Measurements from ENCODE around the gene CD8B. TPM values are rescaled to one million over a fixed set of nuclear protein-coding genes. Genes with fewer than 3 reads are reported as not detected.

Gene CD8B
- total RNA-seq, 2 experiments from 2014 or later: 0.75 to 1.1 TPM

- no peak overlapping the region for H3K4me3 Mint-ChIP-seq
- no peaks in the 10 kb centered on the region for H3K36me3 Mint-ChIP-seq (ENCODE audit: low read depth)
- Histone ChIP-seq H3K4me1 (ENCODE audit: insufficient read depth, low read length) (peaks cover 10% of the 10 kb centered on the region), H3K36me3 (ENCODE audit: insufficient read depth, low read length) (no peaks in the 10 kb centered on the region), H3K4me3 (ENCODE audit: low read length) (no peak overlapping the region), H3K27me3 (ENCODE audit: control insufficient read depth in 1 of 2, insufficient read depth in 2 of 2, low read length in 2 of 2) (peaks cover 4 to 10% of the 10 kb centered on the region in 2 experiments), H3K9me3 (ENCODE audit: control insufficient read depth in 1 of 2, insufficient read depth in 1 of 2, low read length in 2 of 2) (peaks cover 0 to 11% of the 10 kb centered on the region in 2 experiments), H3K27ac (ENCODE audit: low read depth in 1 of 2, low read length in 2 of 2) (no peak overlapping the region)
- ATAC-seq (ENCODE audit: poor library complexity): no peak
- peaks cover 8% of the 10 kb centered on the region for H3K27me3 Mint-ChIP-seq
- H3K9me3 Mint-ChIP-seq: peaks cover 2% of the 10 kb centered on the region
- CTCF ChIA-PET: no interaction called here
- intact Hi-C loops (cut with DNase I, micrococcal nuclease): no loop called here
- no peak overlapping the region for H3K27ac Mint-ChIP-seq
- TF ChIP-seq, protein P1, sequence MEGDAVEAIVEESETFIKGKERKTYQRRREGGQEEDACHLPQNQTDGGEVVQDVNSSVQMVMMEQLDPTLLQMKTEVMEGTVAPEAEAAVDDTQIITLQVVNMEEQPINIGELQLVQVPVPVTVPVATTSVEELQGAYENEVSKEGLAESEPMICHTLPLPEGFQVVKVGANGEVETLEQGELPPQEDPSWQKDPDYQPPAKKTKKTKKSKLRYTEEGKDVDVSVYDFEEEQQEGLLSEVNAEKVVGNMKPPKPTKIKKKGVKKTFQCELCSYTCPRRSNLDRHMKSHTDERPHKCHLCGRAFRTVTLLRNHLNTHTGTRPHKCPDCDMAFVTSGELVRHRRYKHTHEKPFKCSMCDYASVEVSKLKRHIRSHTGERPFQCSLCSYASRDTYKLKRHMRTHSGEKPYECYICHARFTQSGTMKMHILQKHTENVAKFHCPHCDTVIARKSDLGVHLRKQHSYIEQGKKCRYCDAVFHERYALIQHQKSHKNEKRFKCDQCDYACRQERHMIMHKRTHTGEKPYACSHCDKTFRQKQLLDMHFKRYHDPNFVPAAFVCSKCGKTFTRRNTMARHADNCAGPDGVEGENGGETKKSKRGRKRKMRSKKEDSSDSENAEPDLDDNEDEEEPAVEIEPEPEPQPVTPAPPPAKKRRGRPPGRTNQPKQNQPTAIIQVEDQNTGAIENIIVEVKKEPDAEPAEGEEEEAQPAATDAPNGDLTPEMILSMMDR (IDR thresholded peaks at IDR 0.05): no peak
- peaks cover 26% of the 10 kb centered on the region for H3K4me1 Mint-ChIP-seq (ENCODE audit: low read depth)
- peak in 1 of 14 experiments; percentile 45 for DNase-seq
- POLR2A ChIA-PET: no interaction called here
Observed at GRCh38 chr2:86821306-86821705, 40.4 kb downstream of the CD8B start.

- no peaks in the 10 kb centered on the region for H3K36me3 Mint-ChIP-seq (ENCODE audit: low read depth)
- POLR2A ChIA-PET: no interaction called here
- H3K9me3 Mint-ChIP-seq: peaks cover 2% of the 10 kb centered on the region
- Histone ChIP-seq H3K4me3 (ENCODE audit: low read length) (no peak overlapping the region), H3K9me3 (ENCODE audit: control insufficient read depth in 1 of 2, insufficient read depth in 1 of 2, low read length in 2 of 2) (peaks cover 0 to 10% of the 10 kb centered on the region in 2 experiments), H3K36me3 (ENCODE audit: insufficient read depth, low read length) (no peaks in the 10 kb centered on the region), H3K27me3 (ENCODE audit: control insufficient read depth in 1 of 2, insufficient read depth in 2 of 2, low read length in 2 of 2) (peaks cover 2 to 5% of the 10 kb centered on the region in 2 experiments), H3K27ac (ENCODE audit: low read depth in 1 of 2, low read length in 2 of 2) (no peak overlapping the region), H3K4me1 (ENCODE audit: insufficient read depth, low read length) (no peaks in the 10 kb centered on the region)
- H3K4me1 Mint-ChIP-seq (ENCODE audit: low read depth): peaks cover 9% of the 10 kb centered on the region
- no peak overlapping the region for H3K4me3 Mint-ChIP-seq
- H3K27ac Mint-ChIP-seq: no peak overlapping the region
- ATAC-seq (ENCODE audit: poor library complexity) (no peak), DNase-seq (no peak)
- peaks cover 7% of the 10 kb centered on the region for H3K27me3 Mint-ChIP-seq
- intact Hi-C loops (cut with DNase I, micrococcal nuclease): no loop called here
- TF ChIP-seq, protein P1 (IDR thresholded peaks at IDR 0.05): no peak
- CTCF ChIA-PET: no interaction called here
Observed at GRCh38 chr2:86818957-86819356, 42.7 kb downstream of the CD8B start.

DNA sequence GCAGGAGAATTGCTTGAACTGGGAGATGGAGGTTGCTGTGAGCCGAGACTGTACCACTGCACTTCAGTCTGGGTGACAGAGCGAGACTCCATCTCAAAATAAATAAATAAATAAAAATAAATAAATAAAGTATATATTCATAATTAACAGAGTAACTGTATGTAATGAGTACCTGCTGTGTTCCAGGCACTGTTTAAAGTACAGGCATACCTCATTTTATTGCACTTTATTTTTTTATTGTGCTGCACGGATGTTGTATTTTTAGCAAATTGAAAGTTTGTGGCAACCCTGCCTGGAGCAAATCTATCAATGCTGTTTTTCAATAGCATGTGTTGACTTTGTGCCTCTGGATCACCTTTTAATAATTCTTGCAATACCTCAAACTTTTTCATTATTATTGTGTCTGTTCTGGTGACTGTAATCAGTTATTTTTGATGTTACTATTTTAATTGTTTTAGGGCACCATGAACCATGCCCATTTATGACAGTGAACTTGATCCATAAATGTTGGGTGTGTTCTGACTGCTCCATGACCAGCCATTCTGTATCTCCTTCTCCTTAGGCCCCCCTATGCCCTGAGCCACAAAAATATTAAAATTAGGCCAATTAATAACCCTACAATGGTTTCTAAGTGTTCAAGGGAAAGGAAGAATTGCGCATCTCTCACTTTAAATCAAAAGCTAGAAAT is 43.4 kb downstream of the CD8B start:
- Mint-ChIP-seq H3K27me3 (peaks cover 12% of the 10 kb centered on the region), H3K27ac (no peak overlapping the region), H3K4me1 (ENCODE audit: low read depth) (peaks cover 9% of the 10 kb centered on the region), H3K9me3 (peaks cover 2% of the 10 kb centered on the region), H3K36me3 (ENCODE audit: low read depth) (no peaks in the 10 kb centered on the region), H3K4me3 (no peak overlapping the region)
- H3K27ac ChIP-seq (ENCODE audit: low read depth in 1 of 2, low read length in 2 of 2): no peak overlapping the region
- no peak overlapping the region for H3K4me3 ChIP-seq (ENCODE audit: low read length)
- TF ChIP-seq, protein P1 (IDR thresholded peaks at IDR 0.05): no peak
- no peak for ATAC-seq (ENCODE audit: poor library complexity)
- CTCF ChIA-PET: no interaction called here
- no peaks in the 10 kb centered on the region for H3K4me1 ChIP-seq (ENCODE audit: insufficient read depth, low read length)
- intact Hi-C loops (cut with DNase I, micrococcal nuclease): no loop called here
- DNase-seq: no peak
- POLR2A ChIA-PET: no interaction called here
- H3K36me3 ChIP-seq (ENCODE audit: insufficient read depth, low read length): no peaks in the 10 kb centered on the region
- H3K9me3 ChIP-seq (ENCODE audit: control insufficient read depth in 1 of 2, insufficient read depth in 1 of 2, low read length in 2 of 2): peaks cover 0 to 4% of the 10 kb centered on the region in 2 experiments
- H3K27me3 ChIP-seq (ENCODE audit: control insufficient read depth in 1 of 2, insufficient read depth in 2 of 2, low read length in 2 of 2): peaks cover 2 to 5% of the 10 kb centered on the region in 2 experiments
